Activated T-cell treated with anti-CD3 and anti-CD28 coated beads, Interleukin-2, amount 50 U/mL, for 72 hours (primary cell): ENCODE results near the gene JDP2. TPM values are rescaled to one million over a fixed set of nuclear protein-coding genes. Genes with fewer than 3 reads are reported as not detected.

Source experiments
- ATAC-seq, 2 donors: fragments of 150-1000 bp; cut with Tn5 transposase; replicated peaks in 1 of 2; 2 replicates each; pipeline ENCODE4 v1.10.0; 2021; ENCODE audit warnings: moderate library complexity in 2 of 2, mild to moderate bottlenecking in 1 of 2
- DNase-seq, 2 donors: peaks; one replicate each; pipeline ENCODE4 v3.0.0; 2021 to 2022; ENCODE audit warnings: mixed read lengths in 1 of 2
- H3K27ac Mint-ChIP-seq: one replicate; pipeline ENCODE4 v1.8.0; 2022; ENCODE audit warnings: mild to moderate bottlenecking, moderate library complexity, mixed read lengths
- H3K27me3 Mint-ChIP-seq: one replicate; pipeline ENCODE4 v1.8.0; 2022; ENCODE audit warnings: low read depth, mixed read lengths
- H3K36me3 Mint-ChIP-seq, 2 donors: one replicate each; pipeline ENCODE4 v1.8.0; 2022; ENCODE audit warnings: mixed read lengths in 2 of 2, mild to moderate bottlenecking in 1 of 2; ENCODE audit not compliant: insufficient read depth in 2 of 2
- H3K4me1 Mint-ChIP-seq: one replicate; pipeline ENCODE4 v1.8.0; 2022; ENCODE audit warnings: low read depth, mixed read lengths
- H3K4me3 Mint-ChIP-seq, 2 donors: one replicate each; pipeline ENCODE4 v1.8.0; 2022; ENCODE audit warnings: mild to moderate bottlenecking in 2 of 2, mixed read lengths in 2 of 2, moderate library complexity in 2 of 2
- H3K9me3 Mint-ChIP-seq, 2 donors: one replicate each; pipeline ENCODE4 v1.8.0; 2022; ENCODE audit warnings: mixed read lengths in 2 of 2
- total RNA-seq, 2 donors: library from RNA; stranded (reverse); gene quantifications; one replicate each; pipeline ENCODE4 v1.2.3, GENCODE V29; 2022

JDP2 gene
- total RNA-seq, 2 donors from 2014 or later: 6.3 to 6.8 TPM

DNA sequence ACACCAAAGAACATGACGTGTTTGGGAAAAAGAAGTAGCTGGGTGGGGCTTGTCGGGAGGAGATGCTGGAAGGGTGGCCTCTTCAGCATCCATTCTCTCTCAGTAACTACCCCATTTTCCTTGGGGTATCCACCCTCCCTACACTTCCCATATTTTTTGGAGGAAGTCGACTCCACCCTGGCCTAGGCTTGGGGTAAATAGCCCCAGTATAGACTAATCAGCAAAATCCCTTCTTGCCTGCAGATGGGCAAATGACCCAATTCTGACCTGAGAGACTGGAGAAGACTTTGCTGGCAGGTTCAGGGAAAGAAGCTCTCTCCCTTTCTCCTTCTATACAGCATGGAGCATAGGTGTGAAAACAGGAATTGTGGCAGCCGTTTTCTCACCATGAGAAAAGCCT lies 28.5 kb upstream of the JDP2 start:
- Mint-ChIP-seq H3K4me3 (no peak overlapping the region), H3K9me3 (no peaks in the 10 kb centered on the region), H3K27me3 (peaks cover 11% of the 10 kb centered on the region), H3K4me1 (peaks cover 15% of the 10 kb centered on the region), H3K36me3 (no peaks in the 10 kb centered on the region), H3K27ac (no peak overlapping the region)
- DNase-seq (no peak), ATAC-seq (no peak)

DNA sequence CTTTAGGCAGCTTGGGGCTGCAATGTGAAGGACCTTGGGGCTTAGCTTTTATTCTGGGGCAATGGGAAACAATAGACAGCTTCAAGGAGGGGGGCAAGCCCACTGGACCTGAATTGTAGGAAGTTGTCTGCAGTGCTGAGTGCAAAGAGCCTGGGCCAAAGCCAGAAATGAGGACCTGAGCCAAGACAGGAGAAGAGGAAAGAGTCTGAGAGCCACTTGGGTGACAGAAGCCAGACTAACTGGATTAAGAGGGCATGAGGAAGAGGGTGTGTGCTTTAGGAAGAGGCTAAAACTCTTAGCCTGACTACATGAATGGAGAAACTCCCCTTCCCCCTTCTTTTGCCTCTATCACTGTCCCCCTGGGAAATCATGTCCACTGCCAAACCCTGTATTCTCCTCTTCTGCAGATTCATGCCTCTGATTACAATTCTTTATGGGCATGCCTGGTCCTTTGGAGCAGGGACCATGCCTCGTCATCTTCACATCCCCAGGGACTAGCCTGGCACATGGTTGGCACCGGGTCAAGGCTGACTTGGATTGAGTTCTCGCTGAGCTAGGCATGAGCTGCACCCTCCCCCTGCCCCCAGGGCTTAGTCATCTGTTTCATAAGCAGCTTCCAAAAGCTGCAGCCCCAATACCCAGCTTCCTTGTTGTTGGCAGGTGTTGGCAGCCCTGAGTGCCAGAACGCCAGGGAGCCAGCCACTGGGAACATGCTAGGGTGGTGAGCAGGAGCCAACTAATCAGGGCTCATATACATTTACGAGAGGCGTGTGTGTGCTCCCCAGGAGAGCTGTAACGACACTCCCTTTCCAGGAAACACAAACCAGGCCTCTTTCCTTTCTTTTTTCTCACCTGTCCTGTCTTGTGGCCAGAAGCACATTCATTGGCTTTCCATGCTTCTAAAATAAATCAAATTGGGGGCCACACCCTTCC lies 27.7 kb upstream of the JDP2 start:
- no peak overlapping the region for H3K4me3 Mint-ChIP-seq
- H3K4me1 Mint-ChIP-seq: peaks cover 15% of the 10 kb centered on the region
- DNase-seq: peak in 1 of 2 donors; percentile 14
- no peaks in the 10 kb centered on the region for H3K36me3 Mint-ChIP-seq
- H3K27me3 Mint-ChIP-seq: peaks cover 11% of the 10 kb centered on the region
- H3K9me3 Mint-ChIP-seq: no peaks in the 10 kb centered on the region
- no peak for ATAC-seq
- H3K27ac Mint-ChIP-seq: no peak overlapping the region

DNA sequence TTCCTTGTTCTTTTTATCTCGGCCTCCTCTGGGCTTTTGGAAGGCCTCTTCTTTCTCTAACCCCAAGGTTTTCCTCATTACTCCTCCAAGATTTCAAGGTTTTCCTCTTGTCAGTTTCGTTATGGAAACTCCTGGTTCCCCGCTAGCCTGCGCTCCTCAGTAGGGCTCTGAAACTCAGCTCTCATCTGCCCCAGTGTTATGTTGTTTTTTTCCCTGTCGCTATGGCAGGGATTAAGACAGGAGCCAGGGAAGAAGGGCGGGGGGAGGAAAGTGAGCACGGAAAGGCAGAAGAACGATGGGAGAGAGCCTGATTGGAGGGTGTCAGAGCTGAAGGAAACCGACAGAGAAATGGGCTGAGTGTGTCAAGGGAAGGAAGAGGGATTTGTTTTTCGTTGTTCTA lies 26.5 kb upstream of the JDP2 start:
- H3K27ac Mint-ChIP-seq: no peak overlapping the region
- H3K27me3 Mint-ChIP-seq: peaks cover 3% of the 10 kb centered on the region
- ATAC-seq: no peak
- H3K4me1 Mint-ChIP-seq: peaks cover 15% of the 10 kb centered on the region
- H3K9me3 Mint-ChIP-seq: no peaks in the 10 kb centered on the region
- H3K4me3 Mint-ChIP-seq: no peak overlapping the region
- H3K36me3 Mint-ChIP-seq: no peaks in the 10 kb centered on the region
- DNase-seq: no peak

DNA sequence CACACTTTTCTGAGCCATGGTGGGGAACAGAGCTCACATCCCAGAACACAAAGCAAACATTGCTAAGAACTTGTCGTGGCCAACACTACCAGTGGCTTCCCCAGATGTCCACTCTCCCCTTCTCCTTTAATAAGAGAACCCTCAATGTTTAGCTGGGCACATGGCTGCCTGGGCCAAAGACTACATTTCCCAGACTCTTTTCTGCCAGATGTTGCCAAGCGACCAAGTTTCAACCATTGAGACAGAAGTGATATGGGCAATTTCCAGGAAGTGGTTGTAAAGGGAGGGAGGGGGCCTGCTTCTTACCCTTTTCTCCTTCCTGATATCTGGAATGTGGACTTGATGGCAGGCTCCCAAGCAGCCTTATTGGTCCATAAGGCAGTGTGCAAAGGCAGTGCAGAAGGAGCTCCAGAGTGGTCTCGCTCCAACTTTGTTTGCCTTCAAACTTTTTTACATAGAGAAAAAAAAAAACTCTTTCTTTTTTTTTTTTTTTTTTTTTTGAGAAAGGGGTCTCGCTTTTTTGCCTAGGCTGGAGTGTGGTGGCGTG lies 24.9 kb upstream of the JDP2 start:
- ATAC-seq (no peak), DNase-seq (no peak)
- Mint-ChIP-seq H3K27ac (no peak overlapping the region), H3K27me3 (no peaks in the 10 kb centered on the region), H3K4me3 (no peak overlapping the region), H3K36me3 (no peaks in the 10 kb centered on the region), H3K4me1 (peaks cover 15% of the 10 kb centered on the region), H3K9me3 (no peaks in the 10 kb centered on the region)

DNA sequence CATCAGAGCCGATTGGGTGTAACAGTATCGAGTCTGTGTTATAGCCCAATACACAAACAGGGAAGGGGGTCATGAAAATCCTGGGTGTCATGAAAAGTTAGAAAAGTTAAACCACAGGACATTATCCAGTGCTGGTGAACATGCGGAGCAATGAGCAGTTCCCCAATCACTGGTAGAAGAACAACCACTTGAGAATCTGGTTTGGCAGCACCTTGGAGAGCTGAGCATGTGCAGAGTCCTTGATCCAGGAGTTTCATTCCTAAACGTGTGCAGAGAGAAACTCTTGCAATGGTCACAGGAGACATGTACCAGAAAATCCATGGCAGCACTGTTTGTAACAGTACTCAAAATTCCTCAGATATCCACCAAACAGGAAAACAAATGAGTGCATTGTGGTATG lies 23.0 kb upstream of the JDP2 start:
- Mint-ChIP-seq H3K36me3 (no peaks in the 10 kb centered on the region), H3K9me3 (no peaks in the 10 kb centered on the region), H3K4me1 (peaks cover 13% of the 10 kb centered on the region), H3K27ac (no peak overlapping the region), H3K27me3 (no peaks in the 10 kb centered on the region), H3K4me3 (no peak overlapping the region)
- no peak for ATAC-seq
- no peak for DNase-seq

DNA sequence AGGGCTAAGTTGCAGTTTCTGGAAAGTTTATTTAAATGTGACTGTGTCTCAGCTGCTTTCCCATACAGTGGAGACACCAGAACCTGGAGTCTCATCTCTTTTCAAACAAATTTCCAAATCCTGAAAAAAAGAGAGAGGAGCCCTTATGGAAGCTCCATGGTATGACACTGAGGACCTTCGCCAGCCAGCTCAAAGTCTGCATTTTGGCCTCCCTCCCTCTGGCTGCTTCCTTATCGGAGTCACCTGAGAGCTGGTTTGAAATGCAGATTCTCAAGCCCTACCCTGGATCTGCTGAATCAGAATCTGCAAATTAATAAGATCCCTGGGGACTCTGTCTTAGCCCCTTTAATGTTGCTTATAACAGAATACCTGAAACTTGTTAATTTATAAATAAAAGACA lies 21.7 kb upstream of the JDP2 start:
- peaks cover under 1% of the 10 kb centered on the region for H3K4me1 Mint-ChIP-seq
- no peak for ATAC-seq
- H3K27ac Mint-ChIP-seq: no peak overlapping the region

DNA sequence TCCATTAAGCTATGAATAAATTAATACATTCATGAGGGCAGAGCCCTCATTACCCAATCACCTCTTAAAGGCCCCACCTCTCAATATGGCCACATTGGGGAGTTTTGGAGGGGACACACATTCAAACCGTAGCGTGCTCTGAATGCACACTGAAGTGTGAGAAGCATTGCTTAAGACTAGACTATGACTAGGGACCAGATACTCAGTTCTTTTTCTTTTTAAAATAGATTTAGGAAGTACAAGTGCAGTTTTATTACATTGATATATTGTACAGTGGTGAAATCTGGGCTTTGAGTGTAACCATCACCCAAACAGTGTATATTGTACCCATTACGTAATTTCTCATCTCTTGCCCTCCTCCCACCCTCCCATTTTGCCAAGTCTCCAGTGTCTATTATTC lies 21.0 kb upstream of the JDP2 start:
- Mint-ChIP-seq H3K4me1 (no peaks in the 10 kb centered on the region), H3K36me3 (no peaks in the 10 kb centered on the region), H3K27me3 (no peaks in the 10 kb centered on the region), H3K9me3 (no peaks in the 10 kb centered on the region), H3K4me3 (no peak overlapping the region), H3K27ac (no peak overlapping the region)
- no peak for ATAC-seq
- DNase-seq: no peak

More for the DNA sequence above, 21.7 kb upstream of the JDP2 start:
- Mint-ChIP-seq H3K9me3 (no peaks in the 10 kb centered on the region), H3K4me3 (no peak overlapping the region), H3K27me3 (no peaks in the 10 kb centered on the region), H3K36me3 (no peaks in the 10 kb centered on the region)
- DNase-seq: no peak

DNA sequence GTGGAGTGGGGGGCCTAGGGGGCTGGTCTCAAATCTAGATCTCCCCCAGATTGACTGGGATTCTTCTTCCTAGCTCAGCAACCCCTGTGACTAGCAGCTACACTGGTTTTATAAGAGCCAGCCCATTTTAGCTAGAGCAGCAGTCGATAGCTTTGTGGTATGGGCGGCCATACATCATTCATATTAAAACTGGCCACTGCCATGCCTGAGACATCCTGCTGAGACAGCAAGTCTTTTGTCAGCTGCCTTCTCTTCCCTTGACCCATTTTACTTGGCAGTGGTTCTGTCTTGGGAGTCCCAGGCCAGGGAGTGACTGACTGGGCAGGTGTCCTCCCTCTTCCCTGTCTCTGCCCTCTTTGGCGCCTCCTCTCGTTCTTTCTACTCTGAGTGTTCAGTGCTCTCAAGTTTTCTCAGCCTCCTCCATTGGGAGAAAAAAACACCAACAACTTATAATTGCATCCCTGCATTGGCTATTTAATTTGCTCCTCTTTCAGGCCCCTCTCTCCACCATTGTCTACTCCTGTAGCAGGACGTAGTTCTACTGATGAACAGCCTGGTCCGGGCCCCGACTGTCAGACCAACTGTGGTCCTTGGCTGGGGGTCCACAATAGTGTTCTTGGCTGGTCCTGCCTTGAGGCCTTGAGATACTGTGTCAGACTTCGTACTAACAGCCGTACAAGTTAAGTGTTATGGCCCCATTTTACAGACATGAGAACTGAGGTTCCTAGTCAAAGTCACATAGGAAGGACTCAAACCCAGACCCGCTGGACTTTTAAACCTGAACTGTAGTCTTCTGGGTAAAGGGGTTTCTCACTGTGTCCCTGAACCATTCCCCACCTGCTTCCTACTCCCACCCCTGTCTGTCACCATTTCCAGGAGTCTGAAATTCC lies 18.3 kb upstream of the JDP2 start:
- H3K4me1 Mint-ChIP-seq: no peaks in the 10 kb centered on the region
- H3K27me3 Mint-ChIP-seq: no peaks in the 10 kb centered on the region
- no peak overlapping the region for H3K4me3 Mint-ChIP-seq
- ATAC-seq (no peak), DNase-seq (no peak)
- H3K27ac Mint-ChIP-seq: no peak overlapping the region
- no peaks in the 10 kb centered on the region for H3K9me3 Mint-ChIP-seq
- no peaks in the 10 kb centered on the region for H3K36me3 Mint-ChIP-seq

DNA sequence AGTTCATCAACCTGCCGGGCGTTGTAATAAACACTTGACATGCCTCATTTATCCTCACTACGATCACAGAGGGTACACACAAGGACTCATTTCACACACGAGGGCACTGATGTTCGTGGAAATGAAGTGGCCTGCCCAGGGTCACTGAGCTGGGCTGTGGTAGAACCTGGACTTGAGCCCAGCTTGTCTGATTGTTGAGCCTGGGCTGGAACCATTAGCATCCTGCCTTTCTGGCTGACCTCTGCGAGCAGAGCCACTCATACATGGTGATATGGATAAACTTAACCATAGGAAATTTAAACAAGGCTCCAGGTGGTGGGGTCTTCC lies 16.6 kb upstream of the JDP2 start:
- no peak overlapping the region for H3K4me3 Mint-ChIP-seq
- no peaks in the 10 kb centered on the region for H3K36me3 Mint-ChIP-seq
- H3K27me3 Mint-ChIP-seq: no peaks in the 10 kb centered on the region
- ATAC-seq (no peak), DNase-seq (no peak)
- H3K27ac Mint-ChIP-seq: no peak overlapping the region
- no peaks in the 10 kb centered on the region for H3K4me1 Mint-ChIP-seq
- H3K9me3 Mint-ChIP-seq: no peaks in the 10 kb centered on the region

DNA sequence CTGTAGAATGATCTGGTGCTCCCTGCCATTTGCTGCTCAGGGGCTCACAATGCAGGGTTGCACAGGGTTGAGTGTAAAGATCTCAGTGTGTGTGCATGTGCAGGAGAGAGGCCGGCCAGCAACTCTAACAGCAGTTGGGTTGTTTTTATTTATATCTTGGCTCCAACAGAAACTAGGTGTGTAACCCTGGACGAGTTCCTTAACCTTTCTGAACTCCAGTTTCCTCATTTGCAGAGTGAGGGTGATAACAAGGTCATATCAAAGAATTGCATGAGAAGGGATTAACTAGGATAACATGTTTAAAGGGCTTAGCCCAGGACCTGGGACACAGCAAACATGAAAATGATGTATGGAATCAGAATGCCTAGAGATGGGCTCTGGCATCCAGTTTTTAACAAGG lies 14.8 kb upstream of the JDP2 start:
- DNase-seq (no peak), ATAC-seq (no peak)
- Mint-ChIP-seq H3K27ac (no peak overlapping the region), H3K27me3 (no peaks in the 10 kb centered on the region), H3K4me1 (no peaks in the 10 kb centered on the region), H3K9me3 (no peaks in the 10 kb centered on the region), H3K36me3 (no peaks in the 10 kb centered on the region), H3K4me3 (no peak overlapping the region)

DNA sequence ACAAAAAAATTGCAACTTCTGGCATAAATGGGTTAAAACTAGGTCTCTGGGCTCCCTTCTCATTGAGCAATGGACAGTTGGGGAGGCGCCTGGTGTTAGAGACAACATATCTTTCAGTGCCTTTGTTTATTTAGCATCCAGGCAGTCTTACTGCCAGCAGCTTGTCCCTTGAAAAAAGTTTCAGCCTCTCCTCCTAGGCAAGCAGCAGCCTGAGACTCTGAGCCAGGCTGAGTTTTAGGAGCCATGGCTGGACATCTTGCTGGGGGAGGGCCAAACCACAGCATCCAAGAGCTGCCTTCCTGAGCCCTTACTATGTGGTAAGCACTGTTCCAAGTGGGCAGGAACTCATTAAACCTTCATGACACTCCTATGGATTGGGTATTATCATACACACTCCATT lies 10.1 kb upstream of the JDP2 start:
- no peak for DNase-seq
- Mint-ChIP-seq H3K27me3 (no peaks in the 10 kb centered on the region), H3K27ac (no peak overlapping the region)

DNA sequence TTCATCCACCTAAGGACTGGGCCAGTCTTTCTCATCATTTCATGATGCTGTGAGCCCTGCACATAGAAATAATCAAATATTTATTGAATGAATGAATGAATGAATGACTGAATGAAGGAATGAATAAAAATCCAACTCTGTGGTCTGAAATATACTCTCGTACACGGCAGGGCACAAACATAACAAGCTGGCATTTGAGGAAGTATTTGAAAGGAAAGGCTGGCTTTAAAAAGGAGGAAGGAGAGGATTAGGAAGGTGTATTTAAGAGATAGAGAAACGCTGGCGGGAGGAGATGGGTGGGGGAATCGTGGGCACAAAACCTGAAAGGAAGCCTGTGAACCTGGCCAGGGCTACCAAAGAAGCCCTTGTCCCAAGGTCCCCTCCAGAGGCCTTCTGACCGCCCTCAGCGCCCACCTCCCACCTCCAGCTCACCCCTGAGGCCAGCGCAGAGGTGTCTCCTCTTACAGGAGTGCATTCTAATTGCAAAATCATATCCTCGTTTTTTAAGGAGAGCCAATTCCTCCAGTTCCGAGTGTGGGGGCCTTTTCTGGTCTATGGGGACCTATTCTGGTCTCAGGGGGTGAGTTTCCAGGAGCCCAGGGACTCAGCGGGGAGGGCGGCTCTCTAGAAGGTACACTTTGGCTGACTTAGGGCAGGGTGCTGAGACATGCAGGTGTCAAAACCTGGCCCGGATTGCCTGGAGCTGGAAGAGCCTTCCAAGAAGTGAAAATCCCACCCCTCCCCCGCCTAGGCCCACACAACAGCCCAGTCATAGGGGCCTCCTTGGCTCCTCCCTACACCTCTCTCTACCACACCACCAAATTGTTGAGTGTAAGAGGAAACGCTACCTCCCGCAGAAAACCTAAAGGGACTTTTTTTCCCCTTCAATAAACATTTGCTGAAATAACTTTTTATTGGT lies 8.7 kb upstream of the JDP2 start:
- H3K36me3 Mint-ChIP-seq: peaks cover 0 to 1% of the 10 kb centered on the region in 2 donors
- H3K27me3 Mint-ChIP-seq: no peaks in the 10 kb centered on the region
- H3K4me1 Mint-ChIP-seq: peaks cover 37% of the 10 kb centered on the region
- DNase-seq (peak; percentile 64 to 80), ATAC-seq (peak; percentile 86 to 87)
- peak overlapping the region; percentile 35 to 64 for H3K4me3 Mint-ChIP-seq
- no peak overlapping the region for H3K27ac Mint-ChIP-seq
- H3K9me3 Mint-ChIP-seq: peaks cover 0 to 3% of the 10 kb centered on the region in 2 donors

More for the DNA sequence above, 10.1 kb upstream of the JDP2 start:
- peaks cover 36% of the 10 kb centered on the region for H3K4me1 Mint-ChIP-seq
- H3K9me3 Mint-ChIP-seq: peaks cover 0 to 3% of the 10 kb centered on the region in 2 donors
- H3K4me3 Mint-ChIP-seq: no peak overlapping the region
- H3K36me3 Mint-ChIP-seq: peaks cover 0 to 1% of the 10 kb centered on the region in 2 donors
- ATAC-seq: no peak
